Heart left ventricle (tissue), 13 donors: ENCODE measurements around the gene AIP.
"Not testable (repeated sequence)": the region's sequence is repeated elsewhere in the genome, so short reads cannot be mapped to it uniquely, and the experiment has no call there.

ENCODE experiments used
- CTCF ChIP-seq, 12 donors: fragments of 200-600 bp; sonication (generic) in 4 of 12; IDR thresholded peaks; one replicate each; pipeline versions ENCODE4 v1.5.0 to v1.8.0; 2018 to 2022; ENCODE audit warnings: antibody characterized with exemption in 12 of 12, mild to moderate bottlenecking in 5 of 12
- POLR2A ChIP-seq, 2 donors: fragments of 450-650 bp; IDR thresholded peaks; one replicate each; pipeline ENCODE4 v1.6.1; 2017; ENCODE audit warnings: antibody characterized with exemption in 2 of 2, mild to moderate bottlenecking in 2 of 2, moderate library complexity in 2 of 2
- donor health status: ischemic (EF 13 %, LVEDD 7.1; RV severe dilation, severe dysfunction).
- donor health status: DM: no; HTN: yes; CAD: no.
- donor health status: DM: no; HTN: no; CAD: no.
- donor health status: ischemic (EF 25% LVEDD 6.9; RV normal size, moderate dysfunction).
- donor health status: ischemic (EF 25% LVEDD 5.7; RV mildly dilated, moderate dysfunction).
- donor health status: ischemic (EF 35%, LVEDD 5.7; RV mildly dilated, moderate dysfunction).
- donor health status: nonischemic (EF 11% LVEDD 7.7; RV severe dilation, severe dysfunction).
- donor health status: DM: yes; HTN: yes; CAD: no.
- donor health status: PGD.
- donor health status: ischemic (EF 29% LVEDD 5.4; RV normal size, mild dysfunction).
- donor health status: nonischemic (EF 23%, LVEDD 6.1; RV moderate dilation, normal function).

- TF ChIP-seq CTCF, POLR2A (IDR thresholded peaks at IDR 0.05): not testable (repeated sequence)
Measured at GRCh38 chr11:67465530-67465929, 17.3 kb upstream of the AIP start.
